Measurements from ENCODE around the gene TIGD2.
"Not testable (repeated sequence)": the region's sequence is repeated elsewhere in the genome, so short reads cannot be mapped to it uniquely, and the experiment has no call there.

Gene TIGD2

GRCh38 chr4:89137231-89137630 is 25.9 kb downstream of the TIGD2 start:
- no peaks in the 10 kb centered on the region for H3K36me3 Mint-ChIP-seq (ENCODE audit: low read depth)
- no peak overlapping the region for H3K27ac Mint-ChIP-seq
- H3K4me3 Mint-ChIP-seq = no peak overlapping the region
- H3K9me3 Mint-ChIP-seq = no peaks in the 10 kb centered on the region
- no peaks in the 10 kb centered on the region for H3K4me1 Mint-ChIP-seq (ENCODE audit: low read depth)
- peaks cover 7% of the 10 kb centered on the region for H3K27me3 Mint-ChIP-seq

- no peaks in the 10 kb centered on the region for H3K9me3 Mint-ChIP-seq
- H3K4me3 Mint-ChIP-seq = no peak overlapping the region
- H3K36me3 Mint-ChIP-seq (ENCODE audit: low read depth) = no peaks in the 10 kb centered on the region
- H3K27ac Mint-ChIP-seq = no peak overlapping the region
- peaks cover 7% of the 10 kb centered on the region for H3K27me3 Mint-ChIP-seq
- H3K4me1 Mint-ChIP-seq (ENCODE audit: low read depth) = no peaks in the 10 kb centered on the region
Measured at GRCh38 chr4:89137695-89138094, 26.4 kb downstream of the TIGD2 start.

DNA sequence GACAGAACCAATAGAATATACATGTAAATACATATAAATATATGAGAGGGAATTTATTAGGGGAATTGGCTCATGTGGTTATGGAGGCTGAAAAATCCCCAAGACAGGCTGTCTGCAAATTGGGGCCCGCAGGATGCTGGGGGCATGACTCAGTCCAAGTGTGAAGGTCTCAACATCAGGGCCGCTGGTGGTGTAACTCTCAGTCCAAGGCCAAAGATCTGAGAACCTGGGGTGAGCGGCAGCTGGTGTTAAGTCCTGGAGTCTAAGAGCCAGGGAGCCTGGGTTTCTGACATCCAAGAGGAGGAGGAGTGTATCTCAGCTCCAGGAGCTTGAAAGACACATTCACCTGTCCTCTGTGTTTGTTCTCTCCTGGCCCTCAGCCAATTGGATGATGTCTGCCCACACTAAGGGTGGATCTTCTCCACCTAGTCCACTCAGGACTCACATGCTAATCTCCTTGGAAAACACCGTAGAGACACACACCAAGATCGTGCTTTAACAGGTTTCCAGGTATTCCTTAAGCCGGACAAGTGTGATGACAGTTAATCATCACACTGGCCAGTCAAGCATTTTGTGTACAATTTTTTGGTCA is 28.9 kb downstream of the TIGD2 start:
- H3K27ac Mint-ChIP-seq = no peak overlapping the region
- H3K36me3 Mint-ChIP-seq (ENCODE audit: low read depth) = no peaks in the 10 kb centered on the region
- no peaks in the 10 kb centered on the region for H3K4me1 Mint-ChIP-seq (ENCODE audit: low read depth)
- no peak overlapping the region for H3K4me3 Mint-ChIP-seq
- H3K9me3 Mint-ChIP-seq = no peaks in the 10 kb centered on the region
- H3K27me3 Mint-ChIP-seq = peaks cover 7% of the 10 kb centered on the region

- Mint-ChIP-seq H3K4me1 (ENCODE audit: low read depth) (no peaks in the 10 kb centered on the region), H3K36me3 (ENCODE audit: low read depth) (no peaks in the 10 kb centered on the region), H3K9me3 (no peaks in the 10 kb centered on the region), H3K27me3 (peaks cover 10% of the 10 kb centered on the region), H3K27ac (no peak overlapping the region), H3K4me3 (no peak overlapping the region)
Measured at GRCh38 chr4:89142691-89143669, 31.6 kb downstream of the TIGD2 start.

- H3K27me3 Mint-ChIP-seq; H3K27ac Mint-ChIP-seq; H3K4me3 Mint-ChIP-seq; H3K36me3 Mint-ChIP-seq (ENCODE audit: low read depth); H3K4me1 Mint-ChIP-seq (ENCODE audit: low read depth); H3K9me3 Mint-ChIP-seq: not testable (repeated sequence)
Measured at GRCh38 chr4:89144652-89145051, 33.3 kb downstream of the TIGD2 start.

DNA sequence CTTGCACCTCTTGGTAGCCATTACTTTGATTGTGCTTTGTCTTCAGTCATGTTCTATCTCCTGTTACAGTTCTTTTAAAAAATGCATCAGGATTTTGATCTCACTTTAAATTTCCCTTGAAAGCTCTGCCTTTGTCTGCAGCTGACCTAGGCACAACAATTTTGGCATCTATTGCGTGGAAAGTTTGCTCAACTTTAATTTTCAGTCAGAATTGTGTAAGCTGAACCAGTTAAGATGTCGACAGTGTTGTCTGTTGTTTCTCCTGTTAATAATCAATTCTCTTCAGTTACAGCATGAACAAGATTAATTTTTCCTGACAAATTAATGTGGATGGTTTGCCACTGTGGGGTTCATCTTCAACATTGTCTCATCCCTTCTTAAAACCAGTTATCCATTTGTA is 34.9 kb downstream of the TIGD2 start:
- no peak overlapping the region for H3K27ac Mint-ChIP-seq
- no peaks in the 10 kb centered on the region for H3K36me3 Mint-ChIP-seq (ENCODE audit: low read depth)
- no peaks in the 10 kb centered on the region for H3K9me3 Mint-ChIP-seq
- no peak overlapping the region for H3K4me3 Mint-ChIP-seq
- no peaks in the 10 kb centered on the region for H3K4me1 Mint-ChIP-seq (ENCODE audit: low read depth)
- H3K27me3 Mint-ChIP-seq = peaks cover 3% of the 10 kb centered on the region

- H3K27ac Mint-ChIP-seq = no peak overlapping the region
- H3K27me3 Mint-ChIP-seq = peaks cover 4% of the 10 kb centered on the region
- H3K4me1 Mint-ChIP-seq (ENCODE audit: low read depth) = no peaks in the 10 kb centered on the region
- H3K4me3 Mint-ChIP-seq = no peak overlapping the region
- no peaks in the 10 kb centered on the region for H3K36me3 Mint-ChIP-seq (ENCODE audit: low read depth)
- no peaks in the 10 kb centered on the region for H3K9me3 Mint-ChIP-seq
Measured at GRCh38 chr4:89152972-89153371, 41.6 kb downstream of the TIGD2 start.

- no peaks in the 10 kb centered on the region for H3K9me3 Mint-ChIP-seq
- no peak overlapping the region for H3K27ac Mint-ChIP-seq
- no peak overlapping the region for H3K4me3 Mint-ChIP-seq
- peaks cover 4% of the 10 kb centered on the region for H3K27me3 Mint-ChIP-seq
- H3K4me1 Mint-ChIP-seq (ENCODE audit: low read depth) = no peaks in the 10 kb centered on the region
- no peaks in the 10 kb centered on the region for H3K36me3 Mint-ChIP-seq (ENCODE audit: low read depth)
Measured at GRCh38 chr4:89156174-89156914, 45.0 kb downstream of the TIGD2 start.

GRCh38 chr4:89157488-89158024 is 46.2 kb downstream of the TIGD2 start:
- no peaks in the 10 kb centered on the region for H3K9me3 Mint-ChIP-seq
- H3K36me3 Mint-ChIP-seq (ENCODE audit: low read depth) = no peaks in the 10 kb centered on the region
- H3K27me3 Mint-ChIP-seq = no peaks in the 10 kb centered on the region
- H3K4me3 Mint-ChIP-seq = no peak overlapping the region
- no peaks in the 10 kb centered on the region for H3K4me1 Mint-ChIP-seq (ENCODE audit: low read depth)
- H3K27ac Mint-ChIP-seq = no peak overlapping the region

DNA sequence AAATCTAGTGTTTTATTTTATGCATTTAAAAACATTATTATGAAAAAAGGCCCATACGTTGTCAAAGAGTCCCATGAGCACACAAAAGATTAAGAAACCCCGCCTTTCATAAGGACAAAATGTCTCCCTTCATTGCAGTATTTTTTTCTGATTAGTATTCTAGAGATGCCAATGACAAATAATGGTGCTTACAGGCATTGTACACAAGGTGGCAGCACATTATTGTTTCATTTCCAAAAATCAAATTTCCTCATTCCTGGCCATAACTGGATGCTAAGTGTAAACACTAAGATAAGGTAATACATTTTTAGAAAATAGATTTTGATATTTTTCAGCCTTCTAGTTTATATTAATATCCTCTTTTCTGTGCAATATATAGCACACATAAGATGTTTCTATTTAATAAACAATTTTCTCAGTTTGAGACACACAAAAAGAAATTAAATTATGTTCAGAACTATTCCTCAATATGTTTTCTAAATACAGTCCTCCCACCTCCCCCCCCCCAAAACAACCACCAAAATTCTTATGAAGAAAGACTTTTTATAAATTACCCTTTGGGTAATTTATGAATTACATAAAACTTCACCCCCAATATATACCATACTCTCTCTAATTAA is 47.7 kb downstream of the TIGD2 start:
- no peak overlapping the region for H3K4me3 Mint-ChIP-seq
- no peak overlapping the region for H3K27ac Mint-ChIP-seq
- H3K36me3 Mint-ChIP-seq (ENCODE audit: low read depth) = no peaks in the 10 kb centered on the region
- H3K27me3 Mint-ChIP-seq = peaks cover 3% of the 10 kb centered on the region
- H3K4me1 Mint-ChIP-seq (ENCODE audit: low read depth) = no peaks in the 10 kb centered on the region
- no peaks in the 10 kb centered on the region for H3K9me3 Mint-ChIP-seq

GRCh38 chr4:89160806-89161205 is 49.5 kb downstream of the TIGD2 start:
- H3K4me1 Mint-ChIP-seq (ENCODE audit: low read depth) = no peaks in the 10 kb centered on the region
- H3K36me3 Mint-ChIP-seq (ENCODE audit: low read depth) = no peaks in the 10 kb centered on the region
- H3K27me3 Mint-ChIP-seq = peaks cover 3% of the 10 kb centered on the region
- H3K9me3 Mint-ChIP-seq = no peaks in the 10 kb centered on the region
- no peak overlapping the region for H3K4me3 Mint-ChIP-seq
- no peak overlapping the region for H3K27ac Mint-ChIP-seq

GRCh38 chr4:89161841-89162240 is 50.5 kb downstream of the TIGD2 start:
- Mint-ChIP-seq H3K4me1 (ENCODE audit: low read depth) (no peaks in the 10 kb centered on the region), H3K27ac (no peak overlapping the region), H3K9me3 (no peaks in the 10 kb centered on the region), H3K36me3 (ENCODE audit: low read depth) (no peaks in the 10 kb centered on the region), H3K4me3 (no peak overlapping the region), H3K27me3 (peaks cover 3% of the 10 kb centered on the region)

- H3K27me3 Mint-ChIP-seq = peaks cover 7% of the 10 kb centered on the region
- no peak overlapping the region for H3K27ac Mint-ChIP-seq
- H3K4me1 Mint-ChIP-seq (ENCODE audit: low read depth) = no peaks in the 10 kb centered on the region
- H3K4me3 Mint-ChIP-seq = no peak overlapping the region
- H3K36me3 Mint-ChIP-seq (ENCODE audit: low read depth) = no peaks in the 10 kb centered on the region
- H3K9me3 Mint-ChIP-seq = no peaks in the 10 kb centered on the region
Measured at GRCh38 chr4:89162496-89162895, 51.2 kb downstream of the TIGD2 start.

GRCh38 chr4:89162987-89163386 is 51.7 kb downstream of the TIGD2 start:
- Mint-ChIP-seq H3K27ac (no peak overlapping the region), H3K36me3 (ENCODE audit: low read depth) (no peaks in the 10 kb centered on the region), H3K9me3 (no peaks in the 10 kb centered on the region), H3K4me1 (ENCODE audit: low read depth) (no peaks in the 10 kb centered on the region), H3K27me3 (peaks cover 7% of the 10 kb centered on the region), H3K4me3 (no peak overlapping the region)
